HCT116 (cell line): Measurements from ENCODE around the gene GBGT1. TPM values are rescaled to one million over a fixed set of nuclear protein-coding genes. Genes with fewer than 3 reads are reported as not detected.

Experiments
- ATAC-seq: fragments of 200-7000 bp; cut with Tn5 transposase; 2 replicates; pipeline ENCODE4 v1.9.1; 2020; ENCODE audit warnings: mild to moderate bottlenecking, moderate library complexity
- BruUV-seq: library from RNA; stranded (reverse); fragments of 400-500 nt; replicated peaks from 2 replicates; lab custom pipeline; 2021; lab: Mats Ljungman, UMichigan
- CTCF ChIA-PET: fragments of 300-600 bp; sonication (Branson Sonifier 250); formaldehyde crosslinking; loops from one replicate; lab custom pipeline; 2021; ENCODE audit warnings: antibody characterized with exemption; lab: Charles Lee
- POLR2A ChIA-PET: fragments of 300-600, 350-600 bp; sonication (Branson Sonifier 250); formaldehyde crosslinking; loops from one replicate; lab custom pipeline; 2021; ENCODE audit warnings: antibody characterized with exemption; lab: Charles Lee
- RAD21 ChIA-PET, 2 experiments: fragments of 300-600 bp; sonication (Branson Sonifier 250); formaldehyde crosslinking; loops; one replicate each; lab custom pipeline; 2023; ENCODE audit warnings: low total read pairs in 2 of 2; ENCODE audit not compliant: uncharacterized antibody in 2 of 2, unreplicated experiment in 2 of 2, low non-redundant PET in 1 of 2; lab: Charles Lee
- DNase-seq: peaks from one replicate; pipeline ENCODE4 v3.0.0-alpha.2; 2010; ENCODE audit warnings: low read depth, low spot score
- H2AFZ ChIP-seq: fragments of 200-600 bp; shearing (Covaris generic), sonication (generic); 2 replicates; pipeline ENCODE4 v1.6.1; 2017; ENCODE audit warnings: low read depth, mixed run types, mixed read lengths, antibody characterized with exemption, low read length; ENCODE audit not compliant: poor library complexity, severe bottlenecking
- H3K27ac ChIP-seq: 2 replicates; pipeline ENCODE4 v1.5.1; 2012; ENCODE audit warnings: low read depth, low read length
- H3K27me3 ChIP-seq: fragments of 200-600 bp; sonication (generic); 2 replicates; pipeline ENCODE4 v1.6.1; 2016; ENCODE audit warnings: mixed run types, low read length, mixed read lengths; ENCODE audit not compliant: insufficient read depth
- H3K36me3 ChIP-seq, 2 experiments: fragments of 200-500 bp in 1 of 2; fragments of 200-600 bp in 1 of 2; sonication (Bioruptor generic) in 1 of 2; sonication (generic) in 1 of 2; 2 replicates each; pipeline versions ENCODE4 v1.5.1 to v1.6.1; 2014 to 2016; ENCODE audit warnings: low read length in 2 of 2, inconsistent platforms in 1 of 2, mixed read lengths in 1 of 2, mixed run types in 1 of 2; ENCODE audit not compliant: insufficient read depth in 2 of 2, control insufficient read depth in 1 of 2
- H3K4me1 ChIP-seq, 2 experiments: fragments of 200-600 bp in 1 of 2; sonication (generic) in 1 of 2; 2 replicates each; pipeline versions ENCODE4 v1.5.1 to v1.6.1; 2012 to 2017; ENCODE audit warnings: low read length in 2 of 2, inconsistent platforms in 1 of 2, mild to moderate bottlenecking in 1 of 2, mixed read lengths in 1 of 2, mixed run types in 1 of 2, moderate library complexity in 1 of 2; ENCODE audit not compliant: insufficient read depth in 2 of 2, control insufficient read depth in 1 of 2
- H3K4me2 ChIP-seq: fragments of 200-600 bp; sonication (generic); 2 replicates; pipeline ENCODE4 v1.6.1; 2017; ENCODE audit warnings: mixed run types, low read length, mixed read lengths
- H3K4me3 ChIP-seq, 2 experiments: fragments of 200-600 bp in 1 of 2; sonication (generic) in 1 of 2; replicated peaks in 1 of 2; 2 replicates each; pipeline ENCODE4 v1.5.1; 2011 to 2016; ENCODE audit warnings: low read length in 2 of 2, control low read depth in 1 of 2, low read depth in 1 of 2, mild to moderate bottlenecking in 1 of 2, mixed read lengths in 1 of 2, mixed run types in 1 of 2
- H3K79me2 ChIP-seq: fragments of 200-600 bp; sonication (generic); 2 replicates; pipeline ENCODE4 v1.6.1; 2017; ENCODE audit warnings: mild to moderate bottlenecking, mixed run types, low read length, moderate library complexity, mixed read lengths; ENCODE audit not compliant: insufficient read depth
- H3K9ac ChIP-seq: fragments of 200-600 bp; sonication (generic); 2 replicates; pipeline ENCODE4 v1.6.1; 2016; ENCODE audit warnings: low read length, mixed read lengths
- H3K9me2 ChIP-seq: fragments of 200-600 bp; sonication (generic), shearing (Covaris generic); 2 replicates; pipeline ENCODE4 v1.6.1; 2017; ENCODE audit warnings: mixed run types, mild to moderate bottlenecking, moderate library complexity; ENCODE audit not compliant: insufficient read depth
- H3K9me3 ChIP-seq, 2 experiments: fragments of 200-500 bp in 1 of 2; fragments of 200-600 bp in 1 of 2; sonication (Bioruptor generic) in 1 of 2; sonication (generic) in 1 of 2; 2 replicates each; pipeline ENCODE4 v1.6.1; 2014 to 2017; ENCODE audit warnings: low read length in 2 of 2, mixed read lengths in 2 of 2, inconsistent platforms in 1 of 2, low read depth in 1 of 2, mild to moderate bottlenecking in 1 of 2, mixed run types in 1 of 2, moderate library complexity in 1 of 2; ENCODE audit not compliant: control insufficient read depth in 1 of 2, insufficient read depth in 1 of 2
- H4K20me1 ChIP-seq: fragments of 200-600 bp; sonication (generic), shearing (Covaris generic); 2 replicates; pipeline ENCODE4 v1.6.1; 2017; ENCODE audit warnings: mixed run types, mild to moderate bottlenecking, moderate library complexity; ENCODE audit not compliant: insufficient read depth
- CEBPB ChIP-seq: IDR thresholded peaks from 2 replicates; pipeline ENCODE4 v1.6.1; 2012; ENCODE audit warnings: low read depth
- EGR1 ChIP-seq: IDR thresholded peaks from 2 replicates; pipeline ENCODE4 v1.6.1; 2012; ENCODE audit warnings: low read depth
- ELF1 ChIP-seq: IDR thresholded peaks from 2 replicates; pipeline ENCODE4 v1.6.1; 2012; ENCODE audit warnings: low read depth, borderline replicate concordance
- RAD21 ChIP-seq: IDR thresholded peaks from 2 replicates; pipeline ENCODE4 v1.6.1; 2012; ENCODE audit warnings: low read depth, mild to moderate bottlenecking
- SIN3A ChIP-seq: IDR thresholded peaks from 2 replicates; pipeline ENCODE4 v1.6.1; 2012; ENCODE audit warnings: low read depth
- SRF ChIP-seq: IDR thresholded peaks from 2 replicates; pipeline ENCODE4 v1.6.1; 2012; ENCODE audit warnings: low read depth
- intact Hi-C: fragments of 100-400 bp; cut with micrococcal nuclease; formaldehyde crosslinking; loops from 2 replicates; pipeline ENCODE4 v1.10.0; 2022
- total RNA-seq: library from RNA; stranded (reverse); gene quantifications from one replicate; pipeline ENCODE4 v1.2.1, GENCODE V29; 2021; ENCODE audit not compliant: unreplicated experiment

GBGT1 gene
- total RNA-seq, 1 experiment from 2014 or later: 0.34 TPM

DNA sequence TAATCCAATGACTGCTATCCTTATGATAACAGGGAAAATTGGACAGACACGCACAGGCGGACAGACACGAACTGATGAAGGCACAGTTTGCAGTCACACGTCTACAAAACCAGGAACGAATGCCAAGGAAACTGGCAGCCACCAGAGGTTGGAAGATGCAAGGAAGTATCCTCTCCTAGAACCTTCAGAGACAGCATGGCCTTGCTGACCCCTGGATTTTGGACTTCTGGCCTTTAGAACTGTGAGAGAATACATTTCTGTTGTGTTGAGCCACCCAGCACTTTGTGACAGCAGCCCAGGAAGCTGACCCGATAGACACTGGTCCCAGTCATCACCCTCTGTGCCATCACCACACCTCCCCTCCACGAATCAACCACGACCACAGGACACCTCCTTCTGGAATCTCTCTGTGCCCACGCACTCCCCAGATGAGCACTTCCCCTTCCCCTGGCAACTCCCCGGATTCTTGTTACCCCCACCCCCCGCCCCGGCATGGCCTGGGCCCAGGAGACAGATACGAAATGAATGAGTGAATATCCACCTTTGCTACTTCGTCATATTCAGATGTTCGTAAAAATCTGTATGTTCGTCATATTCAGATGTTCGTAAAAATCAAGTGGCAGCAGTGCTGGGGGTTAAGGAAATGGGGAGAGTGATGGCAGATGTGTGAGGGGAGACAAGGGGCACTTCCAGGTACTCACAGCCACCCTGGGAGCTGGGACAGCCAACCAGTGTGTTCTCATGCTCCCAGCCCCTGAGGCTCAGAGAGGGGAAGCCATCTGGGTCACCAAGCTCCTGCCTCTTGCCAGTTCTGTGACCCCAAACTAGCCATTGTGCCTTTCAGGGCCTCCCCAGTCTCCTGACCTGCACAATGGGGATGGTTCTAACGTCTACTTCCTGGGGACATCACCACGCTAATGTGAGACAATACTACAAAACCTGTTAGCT, 18.5 kb downstream of the GBGT1 start:
- no peak for DNase-seq
- RAD21 ChIA-PET: interaction anchor here in 1 of 2 experiments (0.9 to 1.5 kb wide), 3 partner anchors 10 to 42 kb away, joined by 3 to 4 read pairs (median 4); no protein-coding TSS in a partner anchor
- TF ChIP-seq EGR1 (no peak), SIN3A (no peak), SRF (no peak), CEBPB (no peak), RAD21 (no peak), ELF1 (no peak)
- TF ChIP-seq, all 23 proteins: peak for 0
- Histone ChIP-seq H3K27ac (peak overlapping the region; percentile 38; the same call in 1 of the 2 replicates), H3K4me2 (peak overlapping the region; percentile 65), H3K9me3 (no peaks in the 10 kb centered on the region), H3K36me3 (no peaks in the 10 kb centered on the region), H3K4me3 (peak overlapping the region in 1 of 2 experiments; percentile 16; a peak in 2 of 4 replicates), H2AFZ (no peak overlapping the region), H3K9me2 (no peaks in the 10 kb centered on the region), H3K79me2 (peaks cover 74% of the 10 kb centered on the region), H4K20me1 (no peaks in the 10 kb centered on the region; the same call in 1 of the 2 replicates), H3K27me3 (no peaks in the 10 kb centered on the region), H3K4me1 (peaks cover 19 to 58% of the 10 kb centered on the region in 2 experiments), H3K9ac (peak overlapping the region; percentile 45)
- ChIA-PET CTCF (interaction anchor here (0.7 to 5.0 kb wide), 18 partner anchors 10 to 314 kb away, joined by 3 to 61 read pairs (median 7); partner anchors contain the start of genes CACFD1, GTF3C5 and RALGDS), POLR2A (interaction anchor here (1.0 to 1.1 kb wide), 2 partner anchors 10 to 115 kb away, joined by 3 read pairs; partner anchors contain the start of gene GTF3C5)
- ATAC-seq: no peak
- intact Hi-C loops: loop anchor here (1.0 to 2.0 kb wide), 2 partner anchors 42 to 104 kb away; no protein-coding TSS in a partner anchor
- no TSS peak for BruUV-seq
